Brain pericyte (primary cell): ENCODE data around the gene ACAP1.
A peak's percentile ranks its signal among the peaks of the same experiment; 100 is the strongest.

Source experiments
- DNase-seq: peaks from one replicate; pipeline ENCODE4 v3.0.0-alpha.2; 2012; ENCODE audit warnings: low read depth, low spot score

Gene ACAP1

DNA sequence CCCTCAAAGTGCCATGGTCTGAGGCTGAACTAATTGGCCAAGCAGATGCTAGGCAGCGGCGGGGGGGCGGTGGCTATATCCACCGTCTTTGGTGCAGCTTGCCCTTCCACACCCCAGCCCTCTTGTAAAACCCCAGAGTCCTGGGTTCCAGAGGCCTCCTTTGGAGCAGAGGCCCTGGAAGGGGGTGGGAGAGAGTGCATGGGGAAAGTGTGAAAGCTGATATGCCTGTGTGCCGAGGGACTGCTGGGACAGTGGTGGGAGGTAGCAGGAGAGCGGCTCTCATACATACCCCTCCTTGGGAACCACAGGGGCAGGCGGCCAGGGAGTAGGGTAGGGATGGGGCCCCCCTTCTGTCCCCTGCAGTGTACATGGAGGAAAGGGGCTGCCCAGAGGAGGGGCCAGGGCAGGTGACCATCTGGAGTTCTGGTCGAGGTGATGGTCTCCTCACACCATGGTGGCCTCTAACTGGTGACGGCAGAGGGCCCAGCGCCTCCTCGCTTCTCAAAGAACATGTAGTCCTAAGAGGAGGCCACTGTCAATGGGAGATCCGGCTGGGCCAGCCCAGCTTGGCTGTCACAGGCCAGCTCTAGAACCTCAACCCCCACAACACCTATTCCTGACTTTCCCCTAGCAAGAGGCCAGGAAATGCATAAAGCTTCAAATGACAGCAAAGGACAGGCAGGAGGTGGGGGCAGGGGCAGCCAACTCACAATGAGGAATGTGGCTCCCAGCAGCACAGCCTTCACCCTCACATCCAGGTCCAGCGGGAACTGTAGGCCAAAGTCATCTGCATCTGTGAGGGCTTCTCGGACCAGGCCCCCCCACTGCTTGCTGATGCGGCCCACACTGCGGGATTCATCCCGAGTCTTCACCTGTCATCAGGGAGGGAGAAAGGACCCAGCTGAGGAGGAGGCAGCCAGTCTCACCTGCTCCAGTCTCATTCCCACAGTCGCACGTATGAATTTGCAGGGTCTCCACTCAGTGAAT is 53.9 kb downstream of the ACAP1 start:
- DNase-seq = no peak

DNA sequence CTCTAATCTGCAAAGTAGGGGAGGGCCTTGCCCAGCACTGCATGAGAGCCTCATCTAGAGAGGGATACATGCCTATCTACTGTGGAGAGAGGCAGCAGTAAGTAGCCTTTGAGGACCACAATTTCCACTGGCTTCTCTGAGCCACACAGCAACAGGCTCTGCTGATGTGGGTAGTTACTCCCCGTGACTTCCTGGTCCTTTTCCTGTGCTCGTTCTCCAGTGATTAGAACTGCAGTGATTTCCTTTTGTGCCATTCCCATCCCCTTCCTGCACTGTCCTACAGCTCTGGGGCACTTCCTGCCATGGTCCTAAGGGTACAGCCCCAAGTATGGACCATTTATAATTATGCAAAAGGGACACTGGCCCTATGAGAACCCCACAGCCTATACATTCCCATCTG is 55.0 kb downstream of the ACAP1 start:
- no peak for DNase-seq

DNA sequence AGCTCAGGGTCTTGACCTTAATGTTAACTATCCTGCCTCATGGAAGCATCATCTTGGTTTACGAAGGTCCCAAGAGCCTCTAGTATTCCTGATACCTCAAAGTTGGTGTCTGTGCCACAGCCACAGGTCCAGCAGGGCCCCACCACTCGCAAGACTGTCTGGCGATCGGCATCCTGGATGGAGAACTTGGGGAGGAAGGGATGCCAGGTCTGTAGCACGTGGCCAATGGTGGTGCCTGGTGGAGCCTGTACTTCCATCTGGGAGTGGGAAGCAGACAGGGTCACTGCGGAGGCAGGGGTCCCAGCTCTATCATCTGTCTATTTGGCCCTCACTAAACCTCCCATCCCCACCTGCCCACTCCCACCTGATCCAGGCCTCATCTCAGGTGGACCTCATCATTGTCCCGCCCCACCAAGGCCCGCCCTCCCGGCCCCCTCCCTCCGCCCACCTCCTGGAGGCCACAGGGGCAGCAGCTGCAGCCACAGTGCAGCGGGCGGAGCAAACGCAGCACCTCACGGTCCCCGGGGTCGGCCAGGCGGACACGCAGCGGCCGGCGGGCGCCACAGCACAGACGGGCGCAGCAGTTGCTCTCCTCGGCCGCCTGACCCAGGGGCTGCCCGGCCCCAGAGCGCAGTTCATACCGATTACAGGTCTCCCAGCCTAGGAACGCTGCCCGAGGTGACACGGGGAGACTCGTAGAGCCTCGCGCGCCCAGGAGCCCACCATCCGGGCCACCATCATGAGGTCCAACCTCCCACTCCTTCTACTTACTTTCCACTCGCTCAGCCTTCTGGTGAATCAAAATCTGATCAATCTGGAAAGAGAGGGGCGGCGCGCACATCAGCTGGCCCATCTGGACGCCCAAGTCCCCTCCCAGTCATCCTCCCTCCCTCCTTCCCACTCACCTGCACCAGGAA is 56.6 kb downstream of the ACAP1 start:
- DNase-seq = no peak

DNA sequence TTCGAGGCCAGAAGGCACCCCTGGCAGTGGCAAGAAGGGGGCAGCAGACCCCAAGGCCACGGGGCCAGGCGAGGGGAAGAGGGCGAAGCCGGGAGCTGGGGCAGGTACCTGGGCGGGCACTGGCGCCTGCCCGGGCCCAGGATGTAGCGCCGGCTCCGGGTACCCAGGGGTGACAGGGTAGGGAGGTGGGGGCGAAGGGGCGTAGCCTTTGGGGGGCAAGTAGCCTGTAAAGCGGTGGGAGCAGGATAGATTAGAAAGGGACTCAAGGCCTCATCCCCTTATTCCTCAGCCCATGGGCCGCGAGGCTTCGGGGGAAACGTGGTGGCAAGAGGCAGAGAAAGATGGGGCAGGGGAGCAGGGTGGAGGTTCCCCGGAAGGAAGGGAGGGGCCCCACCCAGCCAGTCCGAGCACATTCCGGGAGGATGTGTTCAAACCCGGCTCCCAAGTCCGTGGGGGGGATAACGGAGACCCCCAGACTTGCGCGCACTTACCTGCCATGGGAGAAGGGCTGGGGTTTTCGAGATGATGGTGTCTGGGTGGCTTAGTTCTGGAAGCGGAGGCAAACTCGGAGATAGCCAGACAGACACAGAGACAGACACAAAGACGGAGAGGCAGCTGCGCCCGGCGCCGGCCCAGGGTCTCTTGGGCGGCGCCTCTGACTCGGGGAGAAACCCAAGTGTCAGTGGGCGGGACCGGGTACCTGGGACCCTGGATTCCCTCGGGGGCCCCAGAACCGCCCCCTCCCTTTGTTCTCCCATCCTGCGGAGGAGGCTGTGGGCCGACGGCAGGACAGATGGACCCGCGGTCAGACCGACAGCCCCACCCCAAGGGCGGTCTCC is 57.5 kb downstream of the ACAP1 start:
- DNase-seq = no peak

DNA sequence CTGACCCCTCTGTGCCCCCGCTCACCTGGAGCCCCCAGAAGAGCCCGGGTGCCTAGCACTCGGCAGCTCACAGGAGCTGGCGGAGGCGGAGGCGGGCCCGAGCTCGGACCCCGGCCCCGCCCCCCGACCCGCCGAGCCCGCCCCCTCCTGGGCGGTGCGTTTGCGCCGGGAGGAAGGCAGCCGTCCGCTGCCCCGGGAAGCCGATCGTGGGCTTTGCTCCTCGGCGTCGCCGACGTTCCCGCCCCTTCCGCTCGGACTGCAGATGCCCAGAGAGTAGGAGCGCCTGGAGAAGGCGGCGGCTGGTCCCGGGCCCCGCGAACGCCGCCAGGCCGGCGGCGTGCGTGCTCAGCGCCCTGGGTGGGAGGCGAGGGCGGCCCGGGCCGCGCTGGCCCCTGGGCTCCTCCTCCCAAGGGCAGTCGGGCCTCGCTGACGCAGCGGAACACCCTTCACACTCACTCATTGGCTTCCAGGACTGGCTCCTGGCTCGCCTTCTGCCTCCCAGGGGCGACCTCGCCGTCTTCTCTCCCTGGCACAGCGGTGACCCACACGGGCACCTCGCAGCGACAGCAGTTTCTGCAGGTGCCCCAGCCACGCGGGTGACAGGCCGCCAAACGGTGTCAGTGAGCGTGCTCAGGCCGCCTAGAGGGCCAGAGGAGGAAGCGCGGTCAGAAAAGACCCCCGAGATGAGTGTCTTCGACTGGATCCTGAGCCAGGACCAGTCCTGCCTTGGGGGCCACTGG is 58.3 kb downstream of the ACAP1 start, which contains the start of gene PLSCR3:
Gene PLSCR3, minus strand, starts transcription at position 74 of the 740 bp plus-strand sequence. CDS start 415 bp downstream, outside the sequence.
- DNase-seq = peak; percentile 53

DNA sequence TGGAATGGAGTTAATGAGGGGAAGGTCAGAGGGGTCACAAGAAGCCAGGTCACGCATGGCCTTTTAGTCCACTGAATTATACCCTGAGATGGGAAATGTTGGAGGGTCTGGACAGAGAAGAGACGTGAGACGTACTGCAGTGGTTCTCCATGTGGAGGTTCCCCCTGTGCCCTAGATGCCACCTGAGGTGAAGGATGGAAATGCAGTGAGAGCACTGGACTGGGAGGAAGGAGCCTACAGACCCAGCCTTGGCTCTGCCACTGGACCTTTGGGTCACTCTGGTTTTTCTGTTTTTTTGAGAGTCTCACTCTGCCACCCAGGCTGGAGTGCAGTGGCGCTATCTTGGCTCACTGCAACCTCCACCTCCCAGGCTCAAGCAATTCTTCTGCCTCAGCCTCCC is 59.8 kb downstream of the ACAP1 start:
- no peak for DNase-seq

DNA sequence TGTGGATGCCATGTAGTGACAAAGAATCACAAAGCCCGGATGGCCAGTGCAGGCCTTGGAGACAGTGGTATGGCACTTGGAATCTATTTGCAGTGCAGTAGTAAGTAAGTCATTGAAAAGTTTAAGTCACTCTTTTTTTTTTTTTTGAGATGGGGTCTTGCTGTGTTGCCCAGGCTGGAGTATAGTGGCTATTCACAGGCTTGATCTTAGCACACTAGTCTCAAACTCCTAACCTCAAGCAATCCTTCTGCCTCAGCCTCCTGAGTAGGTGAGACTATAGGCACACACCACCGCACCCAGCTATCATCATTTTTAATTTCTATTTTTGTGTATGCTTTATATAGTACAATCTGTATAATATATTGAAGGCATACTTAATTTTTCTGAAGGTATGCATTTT is 62.3 kb downstream of the ACAP1 start:
- DNase-seq = no peak
